HAP-1 (cell line): ENCODE data around the gene PRRT1B.
"Not testable (repeated sequence)": the region's sequence is repeated elsewhere in the genome, so short reads cannot be mapped to it uniquely, and the experiment has no call there.

Source experiments
- DNase-seq, 2 experiments: peaks; one replicate each; pipeline ENCODE4 v3.0.0-alpha.2; 2016 to 2020; ENCODE audit warnings: low spot score in 2 of 2
- H3K27me3 ChIP-seq: fragments of 250-450 bp; sonication (Bioruptor Pico); 2 replicates; pipeline ENCODE4 v1.5.1; 2020; ENCODE audit warnings: low read depth, mild to moderate bottlenecking, moderate library complexity
- H3K36me3 ChIP-seq: fragments of 250-450 bp; sonication (Bioruptor Pico); replicated peaks from 2 replicates; pipeline ENCODE4 v1.5.1; 2020; ENCODE audit warnings: mild to moderate bottlenecking
- H3K4me1 ChIP-seq: fragments of 250-450 bp; sonication (Bioruptor Pico); 2 replicates; pipeline ENCODE4 v1.5.1; 2020; ENCODE audit warnings: mild to moderate bottlenecking
- H3K4me3 ChIP-seq: fragments of 250-450 bp; sonication (Bioruptor Pico); 2 replicates; pipeline ENCODE4 v1.5.1; 2020; ENCODE audit warnings: mild to moderate bottlenecking, moderate library complexity
- H3K9me3 ChIP-seq: fragments of 250-450 bp; sonication (Bioruptor Pico); 2 replicates; pipeline ENCODE4 v1.5.1; 2020; ENCODE audit warnings: mild to moderate bottlenecking, moderate library complexity
- in situ Hi-C: fragments of 300-500 bp; cut with MboI; formaldehyde crosslinking; loops from 3 replicates; pipeline ENCODE4 v1.14.3; 2020; ENCODE audit warnings: low sequenced_read_pairs, inconsistent platforms, mixed read lengths

Gene PRRT1B

DNA sequence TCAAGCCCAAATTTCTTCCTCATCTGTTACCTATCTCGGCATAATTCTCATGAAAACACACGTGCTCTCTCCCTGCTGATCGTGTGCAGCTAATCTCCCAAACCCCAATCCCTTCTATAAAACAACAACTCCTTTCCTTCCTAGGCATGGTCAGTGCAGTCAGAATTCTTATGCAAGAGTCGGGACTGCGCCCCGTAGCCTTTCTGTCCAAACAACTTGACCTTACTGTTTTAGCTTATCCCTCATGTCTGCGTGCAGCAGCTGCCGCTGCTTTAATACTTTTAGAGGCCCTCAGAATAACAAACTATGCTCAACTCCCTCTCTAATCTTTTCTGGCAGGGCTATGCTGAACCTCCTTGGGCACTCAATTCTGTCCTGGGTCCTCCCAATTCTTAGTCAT, 5.1 kb downstream of the PRRT1B start:
- H3K27me3 ChIP-seq, H3K9me3 ChIP-seq, H3K4me1 ChIP-seq, H3K4me3 ChIP-seq, H3K36me3 ChIP-seq, DNase-seq, in situ Hi-C loops: not testable (repeated sequence)

DNA sequence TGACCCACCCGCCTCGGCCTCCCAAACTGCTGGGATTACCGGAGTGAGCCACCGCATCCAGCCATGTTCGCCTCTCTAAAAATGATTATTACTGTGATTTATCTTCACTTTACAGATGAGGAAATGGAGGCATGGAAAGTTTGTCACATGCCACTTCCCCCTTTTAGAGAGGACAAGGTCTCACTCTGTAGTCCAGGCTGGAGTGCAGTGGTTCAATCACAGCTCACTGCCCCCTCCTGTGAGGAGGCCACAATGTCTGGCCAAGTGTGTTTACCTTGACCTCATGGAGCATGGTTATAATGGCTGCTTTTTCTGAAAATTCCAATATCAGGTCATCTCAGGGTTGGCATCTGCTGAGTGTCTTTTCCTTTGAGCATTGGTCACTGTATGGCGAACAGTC, 6.7 kb downstream of the PRRT1B start:
- no peak for DNase-seq
- H3K9me3 ChIP-seq, result no peaks in the 10 kb centered on the region
- H3K36me3 ChIP-seq, result no peaks in the 10 kb centered on the region
- H3K27me3 ChIP-seq, result no peaks in the 10 kb centered on the region; the same call in 1 of the 2 replicates
- in situ Hi-C loops, result no loop called here
- no peaks in the 10 kb centered on the region for H3K4me1 ChIP-seq
- no peak overlapping the region for H3K4me3 ChIP-seq

DNA sequence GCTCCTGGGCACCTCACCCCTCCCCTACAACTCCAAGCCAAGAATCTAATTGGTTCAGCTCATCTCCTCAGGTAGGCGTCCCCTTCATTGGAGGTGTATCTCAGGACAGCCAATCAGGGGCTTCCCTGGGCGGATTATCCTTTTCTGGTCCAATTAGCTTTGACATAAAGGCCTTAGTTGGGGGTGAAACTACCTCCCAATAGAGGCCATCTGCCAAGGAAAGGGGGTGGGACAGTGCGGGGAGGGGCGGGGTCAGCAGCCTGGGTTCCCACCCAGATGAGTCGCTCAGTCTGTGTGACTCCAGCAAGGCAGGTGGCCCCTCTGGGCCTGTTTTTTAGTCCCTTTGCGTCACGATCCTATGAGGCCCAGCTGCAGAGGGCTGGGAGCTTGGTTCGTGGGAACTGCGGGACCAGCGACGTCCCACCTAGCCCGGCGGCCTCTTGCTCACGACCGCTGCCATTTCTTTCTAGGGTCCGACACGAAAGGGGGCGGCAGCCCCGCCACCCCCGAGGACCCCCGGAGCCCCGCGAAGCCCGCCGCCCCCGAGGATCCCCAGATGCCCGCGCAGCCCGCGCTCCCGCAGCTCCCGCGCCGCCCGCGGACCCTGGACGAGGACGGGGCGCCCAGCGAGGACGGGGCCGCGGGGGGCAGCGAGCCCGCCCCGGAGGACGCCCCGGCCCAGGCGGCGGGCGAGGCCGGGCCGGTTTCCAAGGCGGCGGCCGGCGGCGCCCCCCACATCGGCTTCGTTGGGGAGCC, 8.9 kb downstream of the PRRT1B start:
- Histone ChIP-seq H3K4me1 (no peaks in the 10 kb centered on the region), H3K36me3 (no peaks in the 10 kb centered on the region), H3K27me3 (no peaks in the 10 kb centered on the region), H3K9me3 (no peaks in the 10 kb centered on the region; the same call in 1 of the 2 replicates), H3K4me3 (no peak overlapping the region)
- DNase-seq, result no peak
- in situ Hi-C loops, result no loop called here

DNA sequence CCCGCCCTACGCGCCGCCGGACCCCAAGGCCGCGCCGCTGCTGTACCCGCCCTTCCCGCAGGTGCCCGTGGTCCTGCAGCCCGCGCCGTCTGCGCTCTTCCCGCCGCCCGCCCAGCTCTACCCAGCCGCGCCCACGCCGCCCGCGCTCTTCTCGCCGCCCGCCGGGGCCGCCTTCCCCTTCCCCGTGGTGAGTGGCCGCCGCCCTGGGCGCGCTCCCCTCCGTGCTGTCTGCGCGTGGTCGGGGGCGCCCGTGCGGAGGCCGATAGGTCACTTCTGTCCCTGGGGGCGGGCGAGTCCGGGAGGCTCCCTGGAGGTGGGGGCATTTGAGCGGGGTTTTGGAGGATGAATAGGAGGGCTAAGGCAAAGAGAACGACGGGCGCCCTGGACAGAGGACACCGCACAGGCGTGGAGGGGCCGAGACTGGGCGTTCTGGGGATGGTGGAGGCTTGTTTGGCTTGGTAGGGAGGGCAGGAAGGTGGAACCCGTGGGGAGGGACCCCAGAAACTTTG, 9.6 kb downstream of the PRRT1B start:
- H3K4me3 ChIP-seq, result no peak overlapping the region
- in situ Hi-C loops, result no loop called here
- H3K27me3 ChIP-seq, result no peaks in the 10 kb centered on the region
- H3K36me3 ChIP-seq, result no peaks in the 10 kb centered on the region
- H3K9me3 ChIP-seq, result no peaks in the 10 kb centered on the region; the same call in 1 of the 2 replicates
- no peak for DNase-seq
- no peaks in the 10 kb centered on the region for H3K4me1 ChIP-seq

DNA sequence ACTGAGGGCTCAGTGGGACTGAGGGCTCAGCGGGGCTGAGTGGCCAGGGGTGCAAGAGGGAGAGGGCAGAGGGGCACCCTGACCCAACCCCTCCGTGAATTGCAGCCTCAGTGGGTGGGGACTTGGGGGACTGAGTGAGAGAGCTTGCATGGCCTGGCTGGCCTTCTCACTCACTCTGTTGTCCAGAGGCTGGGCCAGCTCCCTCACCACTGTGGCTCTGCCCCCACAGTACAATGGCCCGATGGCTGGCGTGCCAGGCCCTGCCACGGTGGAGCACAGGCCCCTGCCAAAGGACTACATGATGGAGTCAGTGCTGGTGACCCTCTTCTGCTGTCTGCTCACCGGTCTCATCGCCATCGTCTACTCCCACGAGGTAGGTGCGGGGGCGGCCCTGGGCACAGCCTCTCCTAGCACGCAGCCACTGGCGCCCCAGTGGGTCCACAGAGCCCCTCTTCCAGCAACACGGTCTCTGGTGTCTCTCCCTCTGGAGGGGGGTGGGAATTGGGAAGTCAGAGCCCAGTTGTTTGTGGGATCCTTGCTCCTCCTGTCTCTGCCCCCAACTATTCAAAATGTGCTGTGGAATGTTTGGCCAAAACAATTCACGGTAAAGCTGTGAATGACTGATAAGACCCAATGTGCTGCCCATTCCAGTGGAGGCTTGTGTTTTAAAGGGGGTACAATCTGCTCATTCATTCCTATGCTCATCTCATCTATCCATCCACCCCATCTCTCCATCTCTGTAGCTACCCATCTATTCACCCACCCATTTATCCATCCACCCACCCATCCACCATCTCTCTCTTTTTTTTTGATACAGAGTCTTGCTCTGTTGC, 10.7 kb downstream of the PRRT1B start:
- DNase-seq, result no peak
- Histone ChIP-seq H3K4me1 (no peaks in the 10 kb centered on the region), H3K4me3 (no peak overlapping the region), H3K27me3 (no peaks in the 10 kb centered on the region), H3K36me3 (no peaks in the 10 kb centered on the region), H3K9me3 (no peaks in the 10 kb centered on the region; the same call in 1 of the 2 replicates)
- in situ Hi-C loops, result no loop called here

DNA sequence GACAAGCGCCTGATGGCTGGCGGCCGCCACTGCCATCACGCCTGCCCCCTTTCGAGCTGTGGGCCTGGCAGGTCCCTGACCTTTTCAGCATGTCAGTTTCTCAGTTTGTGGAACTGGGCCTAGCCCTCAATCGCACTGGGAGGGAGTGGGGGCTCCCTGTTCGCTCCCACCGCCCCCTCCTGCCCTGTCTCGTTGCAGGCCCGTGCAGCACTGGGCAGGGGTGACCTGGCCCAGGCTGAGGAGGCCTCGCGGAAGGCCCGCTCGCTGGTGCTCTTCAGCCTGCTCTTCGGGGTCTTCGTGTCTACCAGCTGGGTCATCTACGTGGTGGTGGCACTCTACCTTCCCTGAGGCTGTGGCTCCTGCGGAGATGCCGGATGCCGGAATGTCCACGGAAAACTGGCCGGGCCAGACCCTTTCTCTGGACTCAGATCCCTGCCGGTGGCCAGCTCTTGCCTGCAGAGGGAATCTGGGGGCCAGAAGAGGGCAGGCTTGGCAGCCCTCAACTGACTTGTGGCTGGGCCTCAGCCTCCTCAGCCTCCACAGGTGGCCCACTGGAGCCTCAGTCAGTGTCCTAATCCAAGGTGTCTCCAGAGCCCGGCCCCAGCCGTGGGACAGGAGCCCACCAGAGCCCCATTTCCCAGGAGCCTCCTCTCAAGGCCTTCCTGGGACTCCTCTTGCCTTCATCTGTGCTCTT, 12.7 kb downstream of the PRRT1B start:
- Histone ChIP-seq H3K9me3 (no peaks in the 10 kb centered on the region; the same call in 1 of the 2 replicates), H3K4me1 (no peaks in the 10 kb centered on the region), H3K27me3 (no peaks in the 10 kb centered on the region), H3K36me3 (no peaks in the 10 kb centered on the region), H3K4me3 (no peak overlapping the region)
- in situ Hi-C loops, result no loop called here
- DNase-seq, result no peak

DNA sequence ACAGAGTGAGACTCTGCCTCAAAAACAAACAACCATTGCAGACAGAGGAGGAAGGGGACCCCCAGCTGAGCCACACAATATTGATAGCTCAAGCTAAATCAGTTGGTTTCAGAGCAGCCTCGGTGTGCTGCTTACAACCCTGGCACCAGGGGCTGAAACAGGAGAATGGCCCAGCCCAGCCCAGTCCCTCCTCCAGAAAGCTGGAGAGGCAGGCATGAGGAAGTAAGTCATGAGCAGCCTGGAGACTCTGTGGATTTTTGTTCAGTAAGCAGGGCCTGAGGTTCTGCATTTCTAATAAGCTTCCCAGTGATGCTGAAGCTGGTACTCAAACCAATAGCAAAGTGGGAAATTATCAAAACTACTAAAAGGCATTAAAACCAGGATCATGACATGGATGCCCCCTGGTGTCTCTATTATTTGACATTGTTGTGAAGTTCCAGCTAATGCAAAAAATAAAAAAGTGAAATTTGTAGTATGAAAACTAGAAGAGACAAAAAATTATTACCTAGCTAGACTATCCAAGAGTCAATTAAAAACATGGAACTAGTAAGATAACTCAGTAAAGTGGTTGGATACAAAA, 14.2 kb downstream of the PRRT1B start:
- Histone ChIP-seq H3K4me3 (no peak overlapping the region), H3K36me3 (no peaks in the 10 kb centered on the region), H3K4me1 (no peaks in the 10 kb centered on the region), H3K9me3 (no peaks in the 10 kb centered on the region; the same call in 1 of the 2 replicates), H3K27me3 (no peaks in the 10 kb centered on the region)
- DNase-seq, result no peak
- in situ Hi-C loops, result no loop called here

DNA sequence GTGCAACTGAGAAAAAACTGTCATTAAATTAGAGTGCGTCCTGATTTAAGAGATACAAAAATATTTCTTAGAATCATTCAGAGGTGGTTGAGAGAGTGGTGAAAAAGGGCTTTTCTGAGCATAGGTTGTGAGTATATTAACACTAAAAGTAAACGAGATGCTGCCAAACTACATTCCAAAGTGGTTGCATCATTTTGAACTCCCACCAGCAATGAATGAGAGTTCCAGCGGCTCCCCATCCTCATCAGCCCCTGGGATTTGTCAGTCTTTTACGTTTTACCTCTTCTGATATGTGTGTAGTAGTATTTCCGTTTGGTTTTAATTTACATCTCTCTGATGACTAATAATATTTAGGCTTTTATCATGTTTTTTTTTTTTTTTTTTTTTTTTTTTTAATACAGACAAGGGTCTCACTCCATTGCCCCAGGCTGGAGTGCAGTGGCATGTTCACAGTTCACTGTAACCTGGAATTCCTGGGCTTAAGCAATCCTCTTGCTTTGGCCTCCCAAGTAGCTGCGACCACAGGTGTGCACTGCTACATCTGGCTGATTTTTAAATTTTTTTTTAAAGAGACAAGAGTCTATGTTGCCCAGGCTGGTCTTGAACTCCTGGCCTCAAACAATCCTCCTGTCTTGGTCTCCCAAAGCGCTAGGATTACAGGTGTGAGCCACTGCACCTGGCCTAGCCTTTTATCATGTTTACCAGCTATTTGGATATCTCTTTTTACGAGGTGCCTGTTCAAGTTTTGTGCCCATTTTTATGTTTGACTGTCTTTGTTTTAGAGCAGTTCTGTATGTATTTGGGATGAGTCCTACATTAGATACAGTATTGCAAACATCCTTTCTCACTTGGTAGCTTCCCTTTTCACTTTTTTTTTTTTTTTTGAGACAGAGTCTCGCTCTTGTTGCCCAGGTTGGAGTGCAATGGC, 17.0 kb downstream of the PRRT1B start:
- in situ Hi-C loops, result no loop called here
- H3K36me3 ChIP-seq, result no peaks in the 10 kb centered on the region
- no peaks in the 10 kb centered on the region for H3K27me3 ChIP-seq
- no peaks in the 10 kb centered on the region for H3K4me1 ChIP-seq
- H3K9me3 ChIP-seq, result no peaks in the 10 kb centered on the region; the same call in 1 of the 2 replicates
- H3K4me3 ChIP-seq, result no peak overlapping the region
- no peak for DNase-seq

DNA sequence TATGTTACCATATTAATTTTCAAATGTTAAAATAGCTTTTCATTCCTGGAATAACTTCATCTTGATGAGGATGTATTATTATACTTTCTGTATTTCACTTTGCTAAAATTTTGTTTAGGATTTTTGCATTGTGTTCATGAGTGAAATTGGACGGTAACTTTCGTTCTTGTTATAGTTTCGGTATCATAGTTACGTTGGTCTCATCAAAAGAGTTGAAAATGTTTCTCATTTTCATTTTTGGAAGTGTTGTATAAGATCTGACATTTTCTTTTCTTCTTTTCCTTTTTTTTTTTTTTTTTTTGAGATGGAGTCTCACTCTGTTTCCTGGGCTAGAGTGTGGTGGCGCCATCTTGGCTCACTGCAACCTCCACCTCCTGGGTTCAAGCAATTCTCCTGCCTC, 20.0 kb downstream of the PRRT1B start:
- no peaks in the 10 kb centered on the region for H3K9me3 ChIP-seq
- no peaks in the 10 kb centered on the region for H3K36me3 ChIP-seq
- no peaks in the 10 kb centered on the region for H3K4me1 ChIP-seq
- in situ Hi-C loops, result no loop called here
- H3K4me3 ChIP-seq, result no peak overlapping the region
- H3K27me3 ChIP-seq, result no peaks in the 10 kb centered on the region
- no peak for DNase-seq

DNA sequence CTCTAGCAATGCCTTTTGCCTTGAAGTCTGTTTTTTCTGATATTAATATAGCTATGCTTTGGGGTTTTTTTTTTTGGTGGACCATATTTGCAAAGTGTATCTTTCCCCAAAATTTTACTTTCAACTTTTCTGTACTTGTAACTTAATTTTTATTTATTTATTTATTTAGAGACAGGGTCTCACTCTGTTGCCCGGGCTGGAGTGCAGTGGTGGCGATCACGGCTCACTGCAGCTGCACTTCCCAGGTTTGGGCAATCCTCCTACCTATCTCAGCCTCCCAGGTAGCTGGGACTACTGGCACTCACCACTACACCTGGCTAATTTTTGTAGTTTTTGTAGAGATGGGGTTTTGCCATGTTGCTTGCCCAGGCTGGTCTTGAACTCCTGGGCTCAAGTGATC, 20.8 kb downstream of the PRRT1B start:
- DNase-seq, result no peak
- Histone ChIP-seq H3K4me3 (no peak overlapping the region), H3K27me3 (no peaks in the 10 kb centered on the region), H3K4me1 (no peaks in the 10 kb centered on the region), H3K36me3 (no peaks in the 10 kb centered on the region), H3K9me3 (no peaks in the 10 kb centered on the region)
- in situ Hi-C loops, result no loop called here

DNA sequence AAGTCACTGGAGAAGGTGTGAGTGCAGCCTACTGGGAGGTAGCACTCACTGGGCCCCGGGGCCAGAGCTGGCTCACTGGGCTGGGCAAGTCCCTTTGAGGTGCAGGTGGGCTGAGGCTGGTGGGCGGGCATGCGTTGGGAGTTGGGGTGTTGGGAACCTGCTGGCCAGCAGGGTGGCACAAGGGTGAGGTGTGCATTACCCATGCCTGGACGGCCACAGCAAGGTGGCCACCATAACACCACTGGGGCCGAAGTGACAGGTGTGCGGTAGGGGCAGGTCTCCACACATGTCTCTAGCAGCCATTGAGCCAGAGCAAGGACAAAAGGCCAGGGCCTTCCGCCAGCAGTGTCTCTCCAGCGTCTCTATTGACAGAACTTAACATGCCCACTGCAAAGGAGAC, 22.6 kb downstream of the PRRT1B start:
- DNase-seq, result no peak
- no peaks in the 10 kb centered on the region for H3K27me3 ChIP-seq
- in situ Hi-C loops, result no loop called here
- H3K4me1 ChIP-seq, result no peaks in the 10 kb centered on the region
- no peaks in the 10 kb centered on the region for H3K36me3 ChIP-seq
- H3K9me3 ChIP-seq, result no peaks in the 10 kb centered on the region
- no peak overlapping the region for H3K4me3 ChIP-seq

DNA sequence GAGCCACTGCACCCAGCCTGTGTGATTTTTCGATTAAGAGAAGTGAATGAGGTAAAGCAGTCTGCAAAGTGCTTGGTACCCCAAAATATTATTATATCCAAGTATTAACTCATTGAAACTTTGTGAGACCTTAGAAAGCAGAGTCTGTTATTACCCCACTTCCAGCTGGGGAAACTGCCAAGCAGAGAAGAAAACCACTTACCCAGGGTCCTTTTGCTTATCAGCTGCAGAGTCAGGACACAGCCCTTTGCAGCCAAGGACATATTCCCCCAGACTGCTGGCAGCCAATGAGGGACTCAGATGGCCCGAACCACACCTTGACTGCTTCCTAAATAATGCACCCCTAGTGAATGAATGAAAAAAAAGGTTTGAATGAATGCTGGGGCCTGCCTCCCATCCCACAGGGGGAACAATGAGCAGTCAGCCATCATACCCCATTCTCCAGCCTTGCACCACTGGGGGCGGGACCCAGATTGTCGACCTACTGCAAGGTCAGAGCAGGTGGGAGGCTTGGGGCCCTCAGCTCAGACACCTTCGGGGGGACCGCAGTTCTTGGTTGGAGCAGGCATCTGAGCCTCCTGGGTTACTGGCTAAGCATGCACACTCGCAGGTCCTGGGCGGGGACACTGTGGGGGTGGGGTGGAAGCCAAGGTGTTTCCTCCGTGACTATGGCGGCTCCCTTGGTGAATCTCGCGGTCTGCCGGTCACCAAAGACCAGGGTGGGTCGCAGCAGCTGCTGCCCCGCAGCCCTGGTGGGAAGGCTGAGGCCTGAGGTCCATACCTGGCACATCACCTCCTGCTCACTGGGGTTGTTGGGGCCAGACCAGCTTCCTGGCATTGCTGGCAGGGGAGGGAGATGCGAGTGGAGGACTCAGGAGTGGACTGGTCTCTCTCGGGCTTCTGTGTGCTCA, 29.7 kb downstream of the PRRT1B start:
- peaks cover 8% of the 10 kb centered on the region for H3K36me3 ChIP-seq
- no peak for DNase-seq

More for the DNA sequence above, 29.7 kb downstream of the PRRT1B start:
- no peaks in the 10 kb centered on the region for H3K27me3 ChIP-seq
- H3K4me3 ChIP-seq, result no peak overlapping the region
- in situ Hi-C loops, result no loop called here
- H3K4me1 ChIP-seq, result no peaks in the 10 kb centered on the region
- H3K9me3 ChIP-seq, result no peaks in the 10 kb centered on the region
